ENCODE data around the gene SNX33.
A peak's percentile ranks its signal among the peaks of the same experiment; 100 is the strongest.

Gene SNX33

DNA sequence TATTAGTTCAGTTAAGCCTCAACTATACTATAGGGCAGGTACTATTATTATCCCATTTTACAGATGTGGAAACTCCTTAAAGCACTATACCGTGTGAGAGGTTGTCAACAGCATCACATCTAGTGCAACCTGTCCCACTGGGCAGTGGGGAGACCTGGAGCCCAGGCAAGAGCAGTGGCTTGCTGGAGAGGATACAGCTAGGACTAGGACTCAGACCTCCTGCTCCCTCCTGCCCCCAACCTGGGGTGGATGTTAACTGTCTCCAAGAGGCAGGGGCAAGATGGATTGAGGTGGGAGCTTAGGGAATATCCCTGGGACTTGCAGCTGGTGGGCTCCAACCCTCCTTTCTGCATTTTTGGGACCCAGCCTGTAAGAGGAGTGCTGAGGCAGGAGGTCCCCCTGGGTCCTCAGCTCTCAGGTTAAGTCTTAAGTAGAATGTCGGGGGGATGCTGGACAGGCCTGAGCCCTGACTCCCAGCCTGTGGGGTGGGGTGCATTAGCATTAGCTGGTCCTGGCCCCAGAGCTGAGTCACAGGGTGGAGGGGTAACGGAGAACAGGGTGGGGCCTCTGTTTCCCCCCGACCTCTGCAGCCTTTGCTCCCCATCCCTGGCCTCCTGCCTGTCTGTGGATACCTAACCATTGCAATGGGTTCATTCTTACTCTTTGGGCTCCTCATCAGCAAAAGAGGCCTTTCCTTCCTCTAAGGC is 6.6 kb downstream of the SNX33 start:
- no peak for DNase-seq

DNA sequence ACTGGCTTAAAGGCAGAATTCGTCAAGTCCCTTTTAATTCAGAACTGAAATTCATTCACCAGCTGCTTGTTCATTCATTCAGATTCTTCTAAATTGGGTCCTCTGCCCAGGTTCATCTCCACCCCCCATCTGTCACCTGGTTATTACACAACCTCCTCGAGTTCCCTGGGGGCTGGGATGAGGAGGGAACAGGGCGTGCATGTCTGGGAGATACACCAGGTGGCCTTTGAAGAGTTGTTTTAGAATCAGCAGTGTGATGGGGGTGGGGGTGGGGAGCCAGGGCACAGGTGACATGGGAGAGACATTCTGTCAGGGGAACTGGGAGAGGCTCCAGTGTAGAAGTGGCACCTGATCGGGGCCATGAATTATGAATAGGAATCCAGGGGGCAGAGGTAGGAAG is 8.2 kb downstream of the SNX33 start:
- intact Hi-C loops (cut with DNase I; ENCODE audit: low total_unique reads): no loop called here
- Histone ChIP-seq H3K4me3 (no peak overlapping the region), H3K4me1 (peaks cover 5 to 86% (median 79%) of the 10 kb centered on the region in 4 donors), H3K36me3 (peaks cover 23 to 50% (median 35%) of the 10 kb centered on the region in 3 donors), H3K9me3 (no peaks in the 10 kb centered on the region), H3K27me3 (no peaks in the 10 kb centered on the region), H3K27ac (peak overlapping the region in 1 of 2 donors; percentile 10)
- no peak for DNase-seq
- TF ChIP-seq, protein P1, sequence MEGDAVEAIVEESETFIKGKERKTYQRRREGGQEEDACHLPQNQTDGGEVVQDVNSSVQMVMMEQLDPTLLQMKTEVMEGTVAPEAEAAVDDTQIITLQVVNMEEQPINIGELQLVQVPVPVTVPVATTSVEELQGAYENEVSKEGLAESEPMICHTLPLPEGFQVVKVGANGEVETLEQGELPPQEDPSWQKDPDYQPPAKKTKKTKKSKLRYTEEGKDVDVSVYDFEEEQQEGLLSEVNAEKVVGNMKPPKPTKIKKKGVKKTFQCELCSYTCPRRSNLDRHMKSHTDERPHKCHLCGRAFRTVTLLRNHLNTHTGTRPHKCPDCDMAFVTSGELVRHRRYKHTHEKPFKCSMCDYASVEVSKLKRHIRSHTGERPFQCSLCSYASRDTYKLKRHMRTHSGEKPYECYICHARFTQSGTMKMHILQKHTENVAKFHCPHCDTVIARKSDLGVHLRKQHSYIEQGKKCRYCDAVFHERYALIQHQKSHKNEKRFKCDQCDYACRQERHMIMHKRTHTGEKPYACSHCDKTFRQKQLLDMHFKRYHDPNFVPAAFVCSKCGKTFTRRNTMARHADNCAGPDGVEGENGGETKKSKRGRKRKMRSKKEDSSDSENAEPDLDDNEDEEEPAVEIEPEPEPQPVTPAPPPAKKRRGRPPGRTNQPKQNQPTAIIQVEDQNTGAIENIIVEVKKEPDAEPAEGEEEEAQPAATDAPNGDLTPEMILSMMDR (IDR thresholded peaks at IDR 0.05): no peak

More for the DNA sequence above, 6.6 kb downstream of the SNX33 start:
- intact Hi-C loops (cut with DNase I; ENCODE audit: low total_unique reads): no loop called here
- TF ChIP-seq, protein P1 (IDR thresholded peaks at IDR 0.05): no peak
- H3K36me3 ChIP-seq: peaks cover 23 to 56% (median 49%) of the 10 kb centered on the region in 3 donors
- H3K9me3 ChIP-seq: no peaks in the 10 kb centered on the region
- H3K4me1 ChIP-seq: peaks cover 5 to 86% (median 78%) of the 10 kb centered on the region in 4 donors
- peak overlapping the region; percentile 93 for H3K27ac ChIP-seq
- H3K27me3 ChIP-seq: no peaks in the 10 kb centered on the region
- no peak overlapping the region for H3K4me3 ChIP-seq

DNA sequence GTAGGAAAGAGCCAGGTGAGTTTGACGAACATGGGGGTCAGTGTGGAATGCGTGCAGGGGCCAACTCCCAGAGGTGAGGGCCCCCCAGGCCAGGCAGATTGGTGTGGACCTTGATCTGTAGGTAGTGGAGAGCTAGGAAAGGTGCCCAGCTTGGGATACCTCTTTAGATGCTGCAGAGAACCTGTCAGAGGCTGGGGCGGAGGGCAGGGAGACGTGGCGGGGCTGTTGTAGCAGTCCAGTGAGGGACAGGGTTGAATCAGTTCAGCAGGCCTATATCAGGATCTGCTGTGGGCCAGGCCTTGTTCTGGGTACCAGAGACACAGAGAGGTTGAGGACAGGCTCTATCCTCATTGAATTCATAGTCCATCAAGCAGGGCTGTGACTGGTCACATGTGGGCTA is 8.6 kb downstream of the SNX33 start:
- Histone ChIP-seq H3K27me3 (no peaks in the 10 kb centered on the region), H3K4me3 (no peak overlapping the region), H3K36me3 (peaks cover 23 to 46% (median 35%) of the 10 kb centered on the region in 3 donors), H3K27ac (peak overlapping the region in 1 of 2 donors; percentile 10), H3K9me3 (no peaks in the 10 kb centered on the region), H3K4me1 (peaks cover 5 to 86% (median 77%) of the 10 kb centered on the region in 4 donors)
- TF ChIP-seq, protein P1 (IDR thresholded peaks at IDR 0.05): no peak
- DNase-seq: no peak
- intact Hi-C loops (cut with DNase I; ENCODE audit: low total_unique reads): no loop called here

DNA sequence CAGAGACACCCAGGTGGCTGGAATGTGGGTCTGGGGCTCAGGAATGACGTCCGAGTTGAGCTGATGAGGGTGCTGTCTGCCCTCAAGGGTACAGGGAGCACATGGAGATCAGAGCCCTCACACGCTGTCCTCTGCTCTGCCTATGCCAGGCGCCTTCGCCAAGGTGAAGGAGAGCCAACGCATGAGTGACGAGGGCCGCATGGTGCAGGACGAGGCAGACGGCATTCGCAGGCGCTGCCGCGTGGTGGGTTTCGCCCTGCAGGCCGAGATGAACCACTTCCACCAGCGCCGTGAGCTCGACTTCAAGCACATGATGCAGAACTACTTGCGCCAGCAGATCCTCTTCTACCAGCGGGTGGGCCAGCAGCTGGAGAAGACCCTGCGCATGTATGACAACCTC is 9.1 kb downstream of the SNX33 start:
- H3K27me3 ChIP-seq: no peaks in the 10 kb centered on the region
- TF ChIP-seq, protein P1 (IDR thresholded peaks at IDR 0.05): no peak
- no peak overlapping the region for H3K4me3 ChIP-seq
- intact Hi-C loops (cut with DNase I; ENCODE audit: low total_unique reads): no loop called here
- H3K9me3 ChIP-seq: no peaks in the 10 kb centered on the region
- peak overlapping the region; percentile 25 to 28 for H3K27ac ChIP-seq
- no peak for DNase-seq
- peaks cover 23 to 43% (median 35%) of the 10 kb centered on the region in 3 donors for H3K36me3 ChIP-seq
- H3K4me1 ChIP-seq: peaks cover 5 to 86% (median 77%) of the 10 kb centered on the region in 4 donors

DNA sequence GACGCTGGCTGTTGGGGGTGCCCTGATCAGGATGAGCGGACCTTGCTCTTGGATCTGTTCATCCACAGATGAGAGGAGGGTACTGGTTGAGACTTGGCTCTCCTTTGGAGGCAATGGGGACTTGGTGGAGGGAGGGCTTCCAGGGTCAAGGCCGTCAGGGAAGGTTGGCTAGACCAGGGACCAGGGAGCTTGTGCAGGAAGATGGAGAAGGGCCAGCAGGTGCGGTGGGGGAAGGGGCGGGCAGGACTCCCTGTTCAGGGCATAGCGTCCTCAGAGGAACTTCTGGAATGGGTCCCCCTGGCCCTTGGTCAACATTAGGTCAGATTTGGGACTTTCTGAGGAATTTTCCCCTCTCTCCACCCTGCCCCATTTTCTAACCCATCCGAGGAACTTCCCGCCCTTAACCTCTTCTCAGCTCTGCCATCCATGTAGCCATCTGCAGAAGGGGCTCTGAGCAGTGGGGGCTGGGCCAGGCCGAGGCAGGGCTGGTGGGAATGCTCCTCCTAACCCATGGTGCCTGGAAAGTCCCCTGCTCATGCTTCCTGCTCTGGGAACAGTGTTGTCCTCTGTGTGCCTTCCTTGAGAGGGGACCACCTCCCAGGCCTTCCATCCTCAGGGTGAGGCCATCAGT is 11.5 kb downstream of the SNX33 start:
- DNase-seq: no peak
- no peaks in the 10 kb centered on the region for H3K9me3 ChIP-seq
- H3K4me3 ChIP-seq: no peak overlapping the region
- intact Hi-C loops (cut with DNase I; ENCODE audit: low total_unique reads): no loop called here
- H3K27ac ChIP-seq: peak overlapping the region; percentile 89 to 92
- peaks cover 3 to 78% (median 66%) of the 10 kb centered on the region in 4 donors for H3K4me1 ChIP-seq
- peaks cover 23 to 57% (median 35%) of the 10 kb centered on the region in 3 donors for H3K36me3 ChIP-seq
- TF ChIP-seq, protein P1 (IDR thresholded peaks at IDR 0.05): no peak
- H3K27me3 ChIP-seq: no peaks in the 10 kb centered on the region

All from tibial artery (tissue), 4 donors.